Uterus (tissue), 4 donors: Measurements from ENCODE around the gene FAM120B. TPM values are rescaled to one million over a fixed set of nuclear protein-coding genes. Genes with fewer than 3 reads are reported as not detected.

ENCODE experiments used
- DNase-seq, 2 donors: peaks; one replicate each; pipeline ENCODE4 v3.0.0-alpha.2; 2019 to 2020
- H3K27ac ChIP-seq, 2 donors: fragments of 200-600 bp; sonication (generic); 1 replicate in 1 of 2; 2 replicates in 1 of 2; pipeline ENCODE4 v1.5.1; 2016 to 2018
- H3K27me3 ChIP-seq, 2 donors: fragments of 200-600 bp; sonication (generic); one replicate each; pipeline ENCODE4 v1.5.1; 2018 to 2019; ENCODE audit warnings: control low read depth in 1 of 2
- H3K36me3 ChIP-seq, 2 donors: fragments of 200-600 bp; sonication (generic); one replicate each; pipeline ENCODE4 v1.5.1; 2019; ENCODE audit warnings: control low read depth in 1 of 2
- H3K4me1 ChIP-seq, 2 donors: fragments of 200-600 bp; sonication (generic); one replicate each; pipeline ENCODE4 v1.5.1; 2018 to 2019; ENCODE audit warnings: control low read depth in 1 of 2
- H3K4me3 ChIP-seq, 2 donors: fragments of 200-600 bp; sonication (generic); 1 replicate in 1 of 2; 2 replicates in 1 of 2; pipeline ENCODE4 v1.5.1; 2018 to 2019; ENCODE audit warnings: mild to moderate bottlenecking in 1 of 2
- H3K9me3 ChIP-seq, 2 donors: fragments of 200-600 bp; sonication (generic); one replicate each; pipeline ENCODE4 v1.5.1; 2019; ENCODE audit warnings: control low read depth in 1 of 2
- POLR2A ChIP-seq, 2 donors: fragments of 450-650 bp; IDR thresholded peaks; one replicate each; pipeline ENCODE4 v1.6.1; 2016; ENCODE audit warnings: antibody characterized with exemption in 2 of 2, mild to moderate bottlenecking in 1 of 2, moderate library complexity in 1 of 2
- intact Hi-C: fragments of 100-400 bp; cut with DNase I; formaldehyde crosslinking; loops from one replicate; pipeline ENCODE4 v1.15.1; 2023; ENCODE audit warnings: low total_unique reads
- total RNA-seq, 4 donors: library from RNA; depleted of rRNA in 3 of 4; stranded (reverse); fragments of >200 nt in 3 of 4; gene quantifications; one replicate each; pipeline versions ENCODE4 v1.1.0 to v1.2.4, GENCODE V29; 2014 to 2023
- TF ChIP-seq, protein P1 (sequence below), 4 experiments: fragments of 200-600 bp in 2 of 4; fragments of 450-650 bp in 2 of 4; sonication (generic) in 2 of 4; IDR thresholded peaks; one replicate each; pipeline ENCODE4 v1.5.1; 2016 to 2019; ENCODE audit warnings: antibody characterized with exemption in 4 of 4, mild to moderate bottlenecking in 2 of 4, moderate library complexity in 1 of 4
- donor health status: DM: yes; HTN: yes; CAD: no.

Gene FAM120B
- total RNA-seq, 4 donors from 2014 or later = 12.1 to 50.9 (median 35.2) TPM

DNA sequence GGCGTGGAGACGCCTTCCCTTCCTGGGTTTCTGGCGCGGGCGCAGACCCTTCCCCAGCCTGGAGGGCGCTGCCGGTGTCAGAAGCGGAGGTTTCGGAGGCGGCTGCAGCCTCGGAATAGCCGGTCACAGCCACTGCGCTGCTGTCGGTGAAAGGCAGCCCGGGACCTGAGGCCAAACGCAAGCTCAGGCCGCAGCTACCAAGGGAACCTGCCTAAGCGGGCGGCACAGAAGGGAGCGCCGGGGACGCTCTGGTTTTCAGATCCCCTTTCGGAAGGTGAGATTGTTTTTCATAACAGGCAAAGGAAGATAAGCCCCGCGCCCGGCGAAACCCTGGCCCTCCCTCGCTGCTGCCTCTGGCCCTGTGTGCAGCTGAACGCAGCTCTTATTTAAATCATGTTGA is 116.5 kb downstream of the FAM120B start:
- intact Hi-C loops = no loop called here
- TF ChIP-seq, protein P1, sequence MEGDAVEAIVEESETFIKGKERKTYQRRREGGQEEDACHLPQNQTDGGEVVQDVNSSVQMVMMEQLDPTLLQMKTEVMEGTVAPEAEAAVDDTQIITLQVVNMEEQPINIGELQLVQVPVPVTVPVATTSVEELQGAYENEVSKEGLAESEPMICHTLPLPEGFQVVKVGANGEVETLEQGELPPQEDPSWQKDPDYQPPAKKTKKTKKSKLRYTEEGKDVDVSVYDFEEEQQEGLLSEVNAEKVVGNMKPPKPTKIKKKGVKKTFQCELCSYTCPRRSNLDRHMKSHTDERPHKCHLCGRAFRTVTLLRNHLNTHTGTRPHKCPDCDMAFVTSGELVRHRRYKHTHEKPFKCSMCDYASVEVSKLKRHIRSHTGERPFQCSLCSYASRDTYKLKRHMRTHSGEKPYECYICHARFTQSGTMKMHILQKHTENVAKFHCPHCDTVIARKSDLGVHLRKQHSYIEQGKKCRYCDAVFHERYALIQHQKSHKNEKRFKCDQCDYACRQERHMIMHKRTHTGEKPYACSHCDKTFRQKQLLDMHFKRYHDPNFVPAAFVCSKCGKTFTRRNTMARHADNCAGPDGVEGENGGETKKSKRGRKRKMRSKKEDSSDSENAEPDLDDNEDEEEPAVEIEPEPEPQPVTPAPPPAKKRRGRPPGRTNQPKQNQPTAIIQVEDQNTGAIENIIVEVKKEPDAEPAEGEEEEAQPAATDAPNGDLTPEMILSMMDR (IDR thresholded peaks at IDR 0.05) = no peak
- TF ChIP-seq POLR2A (IDR thresholded peaks at IDR 0.05) = no peak
- no peaks in the 10 kb centered on the region for H3K9me3 ChIP-seq
- no peak for DNase-seq
- no peaks in the 10 kb centered on the region for H3K27me3 ChIP-seq
- H3K27ac ChIP-seq = no peak overlapping the region
- no peaks in the 10 kb centered on the region for H3K36me3 ChIP-seq
- H3K4me3 ChIP-seq = no peak overlapping the region
- H3K4me1 ChIP-seq = no peaks in the 10 kb centered on the region

DNA sequence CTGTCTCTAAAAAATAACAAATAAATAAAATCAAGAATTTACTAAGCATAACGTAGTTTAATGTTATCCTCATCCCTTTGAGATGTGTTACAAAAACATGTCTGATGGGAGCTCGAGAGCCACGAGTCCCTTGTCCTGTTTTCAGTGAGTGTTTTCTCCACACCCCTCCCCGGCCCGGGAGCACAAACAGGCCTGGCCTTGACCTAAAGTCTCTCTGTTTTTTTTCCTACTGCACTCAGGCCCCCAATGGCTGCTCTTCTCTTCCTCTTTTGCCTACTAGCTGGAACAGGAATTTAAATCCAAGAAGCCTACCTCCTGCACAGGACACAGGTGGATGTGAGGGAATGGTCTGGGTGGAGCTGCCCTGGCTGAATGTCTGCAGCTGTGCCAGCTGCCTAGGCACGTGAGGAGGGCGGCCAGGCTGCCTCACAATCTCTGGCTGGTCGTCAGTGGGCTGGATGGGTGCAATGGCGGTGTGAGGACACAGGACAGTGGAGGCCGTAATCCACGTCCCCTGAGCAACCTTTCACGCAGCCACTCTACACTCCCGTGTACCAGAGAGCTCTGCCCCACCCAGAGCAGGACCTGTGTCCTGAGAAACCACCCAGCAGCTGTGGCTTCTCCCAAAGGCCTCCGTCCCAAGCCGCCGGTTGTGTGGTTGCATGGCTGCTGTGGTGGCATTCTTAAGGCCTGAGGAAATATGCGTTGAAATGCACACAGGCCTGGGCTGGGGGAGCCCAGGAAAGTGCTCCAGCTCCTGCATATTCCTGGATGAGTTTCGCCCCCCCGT is 117.5 kb downstream of the FAM120B start:
- Histone ChIP-seq H3K4me3 (no peak overlapping the region), H3K27me3 (no peaks in the 10 kb centered on the region), H3K9me3 (no peaks in the 10 kb centered on the region), H3K27ac (no peak overlapping the region), H3K36me3 (no peaks in the 10 kb centered on the region), H3K4me1 (no peaks in the 10 kb centered on the region)
- no peak for DNase-seq
- intact Hi-C loops = no loop called here
- TF ChIP-seq POLR2A (IDR thresholded peaks at IDR 0.05) = no peak
- TF ChIP-seq, protein P1 (IDR thresholded peaks at IDR 0.05) = no peak

DNA sequence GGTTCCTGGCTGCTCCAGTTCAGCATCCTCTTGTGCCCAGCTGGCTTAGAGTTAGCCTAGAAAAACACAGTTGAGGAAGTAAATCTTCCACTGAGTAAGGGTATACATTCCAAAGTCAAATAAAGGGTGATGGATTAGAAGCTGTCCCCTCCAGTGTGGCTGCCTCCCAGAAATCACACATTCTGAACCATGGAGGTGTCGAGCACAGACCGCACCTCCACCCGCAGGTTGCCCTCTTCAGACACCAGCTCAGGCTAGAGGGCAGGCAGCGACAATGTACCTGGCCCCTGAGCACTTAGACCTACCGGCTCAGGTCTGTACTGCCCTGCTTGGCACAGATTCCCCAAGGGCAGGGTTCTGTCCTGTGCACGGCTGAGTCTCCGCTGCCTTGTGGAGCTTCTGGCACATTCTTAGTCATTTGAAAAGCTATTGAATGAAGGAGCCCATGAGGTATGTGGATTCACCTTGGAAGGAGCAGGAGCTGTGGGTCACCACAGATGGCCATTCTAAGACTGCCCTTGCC is 118.1 kb downstream of the FAM120B start:
- no peak for DNase-seq

DNA sequence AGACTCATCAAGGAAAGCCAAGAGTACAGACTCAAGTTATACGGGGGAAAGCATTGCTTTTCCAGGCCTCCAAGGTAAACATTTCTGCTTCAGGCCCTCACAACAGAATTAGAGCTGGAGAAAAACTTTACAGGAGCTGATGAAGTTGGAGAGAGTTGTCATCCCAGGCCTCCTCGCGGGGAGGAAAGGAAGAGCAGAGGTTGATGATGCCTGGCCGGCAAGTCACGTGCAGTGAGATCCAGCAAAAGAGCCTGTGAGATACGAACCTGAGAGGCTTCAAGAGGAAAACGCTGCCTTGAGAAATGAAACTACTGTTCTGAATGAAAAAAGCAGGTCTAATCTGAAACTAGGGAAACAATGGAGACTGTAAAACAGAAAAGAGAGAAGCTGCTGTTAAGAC is 122.9 kb downstream of the FAM120B start:
- DNase-seq = no peak
- intact Hi-C loops = no loop called here
- TF ChIP-seq, protein P1 (IDR thresholded peaks at IDR 0.05) = peak in 1 of 4 experiments; percentile 30
- no peak for TF ChIP-seq POLR2A (IDR thresholded peaks at IDR 0.05)
- Histone ChIP-seq H3K27ac (no peak overlapping the region), H3K9me3 (no peaks in the 10 kb centered on the region), H3K27me3 (no peaks in the 10 kb centered on the region), H3K4me3 (no peak overlapping the region), H3K36me3 (no peaks in the 10 kb centered on the region), H3K4me1 (no peaks in the 10 kb centered on the region)

More for the DNA sequence above, 118.1 kb downstream of the FAM120B start:
- intact Hi-C loops = no loop called here
- H3K27ac ChIP-seq = no peak overlapping the region
- no peak overlapping the region for H3K4me3 ChIP-seq
- TF ChIP-seq, protein P1 (IDR thresholded peaks at IDR 0.05) = no peak
- no peak for TF ChIP-seq POLR2A (IDR thresholded peaks at IDR 0.05)
- H3K27me3 ChIP-seq = no peaks in the 10 kb centered on the region
- no peaks in the 10 kb centered on the region for H3K9me3 ChIP-seq
- H3K4me1 ChIP-seq = no peaks in the 10 kb centered on the region
- H3K36me3 ChIP-seq = no peaks in the 10 kb centered on the region
